Measurements from ENCODE around the gene IL9R.
A peak's percentile ranks its signal among the peaks of the same experiment; 100 is the strongest.
"Not testable (repeated sequence)": the region's sequence is repeated elsewhere in the genome, so short reads cannot be mapped to it uniquely, and the experiment has no call there.

The IL9R gene

DNA sequence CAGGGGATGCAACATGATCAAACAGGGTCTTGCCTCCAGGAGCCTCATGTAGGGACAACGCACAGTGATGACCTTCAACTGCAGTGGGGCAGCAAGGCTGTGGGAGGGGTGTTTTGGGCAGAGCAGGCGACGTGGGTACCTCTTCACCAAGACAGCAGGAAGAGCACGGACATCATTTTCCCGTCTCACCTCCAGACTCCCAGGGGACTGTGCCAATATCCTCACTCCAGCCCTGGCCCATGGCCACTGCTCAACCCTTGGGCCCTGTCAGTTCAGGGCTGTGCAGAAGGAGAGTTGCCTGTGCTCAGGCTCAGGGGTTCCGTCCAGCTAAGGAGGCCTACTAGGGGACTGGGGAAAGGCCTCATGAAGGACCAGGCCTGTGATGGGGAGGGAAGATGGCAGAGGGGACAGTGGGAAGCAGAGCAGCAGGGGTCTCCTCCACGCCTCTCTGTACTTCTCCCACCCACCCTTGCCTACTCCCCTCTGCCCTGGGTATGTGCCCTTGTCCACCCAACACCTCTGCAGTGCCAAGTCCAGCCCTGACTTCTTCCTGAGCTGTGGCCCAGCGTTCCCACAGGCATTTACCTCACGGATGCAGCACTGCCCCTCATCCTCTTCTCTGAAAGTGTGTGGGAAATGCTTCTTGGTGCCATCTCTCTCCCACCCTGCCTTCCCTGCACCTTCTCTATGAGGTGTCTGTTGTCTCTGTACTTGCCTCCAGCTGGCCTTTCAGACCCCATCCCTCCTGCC lies 1.4 kb downstream of the IL9R start:
- DNase-seq (ENCODE audit: low read depth): no peak

GRCh38 chrX:155999751-156000150 lies 2.3 kb downstream of the IL9R start:
- not testable (repeated sequence) for DNase-seq (ENCODE audit: low read depth)

- no peak for DNase-seq (ENCODE audit: low read depth)
Measured at GRCh38 chrX:156000361-156000926, 2.9 kb downstream of the IL9R start.

- DNase-seq (ENCODE audit: low read depth): no peak
Measured at GRCh38 chrX:156001001-156001666, 3.6 kb downstream of the IL9R start.

- no peak for DNase-seq (ENCODE audit: low read depth)
Measured at GRCh38 chrX:156001667-156002021, 4.1 kb downstream of the IL9R start.

DNA sequence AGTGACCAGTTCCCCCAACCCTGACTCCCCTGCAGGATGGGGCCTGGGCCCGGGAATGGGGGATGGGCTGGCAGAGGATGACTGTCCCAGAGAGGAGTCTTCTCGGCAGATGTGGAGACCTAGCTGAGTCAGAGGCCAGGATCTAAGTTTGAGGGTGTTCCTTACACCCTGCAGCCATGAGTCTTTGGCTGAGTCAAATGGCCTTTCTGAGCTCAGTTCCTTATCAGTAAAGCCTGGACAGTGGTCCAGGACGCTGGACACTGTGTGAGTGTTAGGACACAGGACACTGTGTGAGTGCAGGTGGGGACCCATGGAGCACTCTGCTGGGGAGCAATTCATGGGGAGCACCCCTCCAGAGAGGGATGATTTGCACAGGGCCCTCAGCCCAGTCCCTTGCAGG lies 5.0 kb downstream of the IL9R start:
- DNase-seq (ENCODE audit: low read depth): no peak

DNA sequence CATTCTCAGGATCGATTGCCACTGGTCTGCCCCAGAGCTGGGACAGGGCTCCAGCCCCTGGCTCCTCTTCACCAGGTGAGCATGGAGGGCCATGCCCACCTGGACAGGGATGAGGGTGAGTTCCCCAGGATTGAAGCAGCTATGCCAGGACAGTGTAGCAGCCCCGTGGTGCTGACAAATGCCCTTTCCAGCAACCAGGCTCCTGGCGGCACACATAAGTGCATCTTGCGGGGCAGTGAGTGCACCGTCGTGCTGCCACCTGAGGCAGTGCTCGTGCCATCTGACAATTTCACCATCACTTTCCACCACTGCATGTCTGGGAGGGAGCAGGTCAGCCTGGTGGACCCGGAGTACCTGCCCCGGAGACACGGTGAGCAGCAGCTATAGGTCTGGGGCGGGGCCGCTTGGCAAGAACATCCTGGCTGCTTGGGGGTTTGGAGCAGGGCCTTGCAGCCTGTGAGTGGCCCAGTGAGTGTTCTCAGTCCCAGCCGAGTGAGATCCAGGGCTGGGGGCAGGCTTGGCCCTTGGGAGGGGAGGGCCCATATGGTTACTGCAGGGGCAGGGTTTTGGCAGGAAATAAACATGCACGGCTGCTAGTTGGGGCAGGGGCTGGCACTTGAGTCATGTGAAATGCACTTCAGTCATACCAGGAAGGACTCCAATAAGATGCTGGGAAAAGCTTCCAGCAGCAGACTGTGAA lies 6.1 kb downstream of the IL9R start:
- no peak for DNase-seq (ENCODE audit: low read depth)

DNA sequence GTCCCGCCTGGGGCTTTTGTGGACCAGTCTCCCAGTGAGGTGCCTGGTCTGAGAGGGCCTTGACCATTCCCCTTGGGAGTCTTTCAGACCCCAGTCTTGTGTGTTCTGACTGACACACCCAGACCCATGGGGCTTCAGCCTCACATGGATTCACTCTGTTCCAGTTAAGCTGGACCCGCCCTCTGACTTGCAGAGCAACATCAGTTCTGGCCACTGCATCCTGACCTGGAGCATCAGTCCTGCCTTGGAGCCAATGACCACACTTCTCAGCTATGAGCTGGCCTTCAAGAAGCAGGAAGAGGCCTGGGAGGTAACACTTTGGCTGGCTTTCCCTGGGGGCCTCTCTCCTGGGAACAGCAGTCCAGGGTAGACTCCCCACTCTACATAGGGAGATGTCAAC lies 6.8 kb downstream of the IL9R start:
- DNase-seq (ENCODE audit: low read depth): peak; percentile 1

GRCh38 chrX:156004740-156005139 lies 7.2 kb downstream of the IL9R start:
- DNase-seq (ENCODE audit: low read depth): no peak

GRCh38 chrX:156005144-156005543 lies 7.6 kb downstream of the IL9R start:
- no peak for DNase-seq (ENCODE audit: low read depth)

- not testable (repeated sequence) for DNase-seq (ENCODE audit: low read depth)
Measured at GRCh38 chrX:156006468-156006867, 9.0 kb downstream of the IL9R start.

GRCh38 chrX:156008379-156008778 lies 10.9 kb downstream of the IL9R start:
- not testable (repeated sequence) for DNase-seq (ENCODE audit: low read depth)

DNA sequence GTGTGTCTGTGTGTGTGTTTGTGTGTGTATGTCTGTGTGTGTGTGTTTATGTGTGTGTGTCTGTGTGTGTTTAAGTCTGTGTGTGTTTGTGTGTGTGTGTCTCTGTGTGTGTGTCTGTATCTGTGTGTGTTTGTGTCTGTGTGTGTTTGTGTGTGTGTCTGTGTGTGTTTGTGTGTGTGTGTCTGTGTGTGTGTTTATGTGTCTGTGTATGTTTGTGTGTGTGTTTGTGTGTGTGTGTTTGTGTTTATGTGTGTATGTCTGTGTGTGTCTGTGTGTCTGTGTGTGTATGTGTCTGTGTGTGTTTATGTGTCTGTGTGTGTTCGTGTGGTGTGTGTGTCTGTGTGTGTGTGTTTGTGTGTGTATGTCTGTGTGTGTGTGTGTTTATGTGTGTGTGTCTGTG lies 11.4 kb downstream of the IL9R start:
- no peak for DNase-seq (ENCODE audit: low read depth)

DNA sequence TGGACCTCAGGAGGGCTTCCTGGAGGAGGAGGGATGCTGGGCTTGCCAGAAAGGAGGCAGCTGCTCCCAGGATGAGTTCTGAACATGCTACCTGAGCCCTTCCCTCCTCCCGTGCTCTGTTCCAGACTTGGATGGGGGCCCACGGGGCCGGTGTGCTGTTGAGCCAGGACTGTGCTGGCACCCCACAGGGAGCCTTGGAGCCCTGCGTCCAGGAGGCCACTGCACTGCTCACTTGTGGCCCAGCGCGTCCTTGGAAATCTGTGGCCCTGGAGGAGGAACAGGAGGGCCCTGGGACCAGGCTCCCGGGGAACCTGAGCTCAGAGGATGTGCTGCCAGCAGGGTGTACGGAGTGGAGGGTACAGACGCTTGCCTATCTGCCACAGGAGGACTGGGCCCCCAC lies 12.2 kb downstream of the IL9R start:
- DNase-seq (ENCODE audit: low read depth): not testable (repeated sequence)

DNA sequence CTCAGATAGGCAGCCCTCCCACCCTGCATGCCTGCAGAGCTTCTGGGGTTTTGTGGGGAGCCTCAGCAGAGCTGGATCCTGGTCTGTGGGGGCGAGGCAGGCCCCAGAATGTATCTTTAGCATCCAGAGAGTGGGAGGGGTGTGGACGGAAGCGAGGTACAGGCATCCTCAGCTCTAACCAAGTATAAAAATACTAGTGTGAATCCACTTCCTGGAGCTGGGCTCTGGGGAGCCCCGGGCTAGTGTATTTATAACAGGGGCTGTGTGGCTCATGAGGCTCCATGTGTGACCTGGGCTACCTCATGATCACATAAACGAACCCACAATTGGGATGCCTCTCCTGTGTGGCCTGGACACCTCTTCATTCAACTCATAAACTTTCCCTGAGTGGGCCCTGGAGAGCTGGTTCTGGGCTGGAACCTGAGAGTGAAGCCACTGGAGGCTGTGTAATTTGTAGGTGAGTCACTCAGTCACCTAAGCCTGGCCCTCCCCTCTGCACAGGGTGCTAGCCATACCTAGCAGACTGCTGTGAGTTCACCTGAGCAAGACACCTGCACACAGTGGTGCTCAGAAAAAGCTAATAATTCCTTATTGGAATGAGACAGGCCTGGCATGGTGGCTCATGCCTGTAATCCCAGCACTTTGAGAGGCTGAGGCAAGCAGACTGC lies 15.9 kb downstream of the IL9R start:
- not testable (repeated sequence) for DNase-seq (ENCODE audit: low read depth)

GRCh38 chrX:156019846-156020245 lies 22.4 kb downstream of the IL9R start:
- not testable (repeated sequence) for DNase-seq (ENCODE audit: low read depth)

DNA sequence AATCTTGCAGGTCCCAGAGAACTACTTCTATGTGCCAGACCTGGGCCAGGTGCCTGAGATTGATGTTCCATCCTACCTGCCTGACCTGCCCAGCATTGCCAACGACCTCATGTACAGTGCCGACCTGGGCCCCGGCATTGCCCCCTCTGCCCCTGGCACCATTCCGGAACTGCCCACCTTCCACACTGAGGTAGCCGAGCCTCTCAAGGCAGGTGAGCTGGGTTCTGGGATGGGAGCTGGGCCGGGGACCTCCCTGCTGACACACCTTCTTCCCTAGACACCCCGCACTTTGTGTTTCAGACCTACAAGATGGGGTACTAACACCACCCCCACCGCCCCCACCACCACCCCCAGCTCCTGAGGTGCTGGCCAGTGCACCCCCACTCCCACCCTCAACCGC lies 25.5 kb downstream of the IL9R start:
- DNase-seq (ENCODE audit: low read depth): not testable (repeated sequence)

DNA sequence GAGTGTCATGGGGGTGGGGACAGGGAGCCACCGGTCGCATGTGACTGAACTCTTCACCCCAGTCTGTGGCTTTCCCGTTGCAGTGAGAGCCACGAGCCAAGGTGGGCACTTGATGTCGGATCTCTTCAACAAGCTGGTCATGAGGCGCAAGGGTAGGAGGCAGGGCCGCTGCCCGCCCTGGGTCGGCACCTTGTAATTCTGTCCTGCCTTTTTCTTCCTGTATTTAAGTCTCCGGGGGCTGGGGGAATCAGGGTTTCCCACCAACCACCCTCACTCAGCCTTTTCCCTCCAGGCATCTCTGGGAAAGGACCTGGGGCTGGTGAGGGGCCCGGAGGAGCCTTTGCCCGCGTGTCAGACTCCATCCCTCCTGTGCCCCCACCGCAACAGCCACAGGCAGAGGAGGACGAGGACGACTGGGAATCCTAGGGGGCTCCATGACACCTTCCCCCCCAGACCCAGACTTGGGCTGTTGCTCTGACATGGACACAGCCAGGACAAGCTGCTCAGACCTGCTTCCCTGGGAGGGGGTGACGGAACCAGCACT lies 27.5 kb downstream of the IL9R start:
- DNase-seq (ENCODE audit: low read depth): not testable (repeated sequence)

- not testable (repeated sequence) for DNase-seq (ENCODE audit: low read depth)
Measured at GRCh38 chrX:156028653-156029237, 31.2 kb downstream of the IL9R start.

- DNase-seq (ENCODE audit: low read depth): not testable (repeated sequence)
Measured at GRCh38 chrX:156029296-156029695, 31.8 kb downstream of the IL9R start.

DNA sequence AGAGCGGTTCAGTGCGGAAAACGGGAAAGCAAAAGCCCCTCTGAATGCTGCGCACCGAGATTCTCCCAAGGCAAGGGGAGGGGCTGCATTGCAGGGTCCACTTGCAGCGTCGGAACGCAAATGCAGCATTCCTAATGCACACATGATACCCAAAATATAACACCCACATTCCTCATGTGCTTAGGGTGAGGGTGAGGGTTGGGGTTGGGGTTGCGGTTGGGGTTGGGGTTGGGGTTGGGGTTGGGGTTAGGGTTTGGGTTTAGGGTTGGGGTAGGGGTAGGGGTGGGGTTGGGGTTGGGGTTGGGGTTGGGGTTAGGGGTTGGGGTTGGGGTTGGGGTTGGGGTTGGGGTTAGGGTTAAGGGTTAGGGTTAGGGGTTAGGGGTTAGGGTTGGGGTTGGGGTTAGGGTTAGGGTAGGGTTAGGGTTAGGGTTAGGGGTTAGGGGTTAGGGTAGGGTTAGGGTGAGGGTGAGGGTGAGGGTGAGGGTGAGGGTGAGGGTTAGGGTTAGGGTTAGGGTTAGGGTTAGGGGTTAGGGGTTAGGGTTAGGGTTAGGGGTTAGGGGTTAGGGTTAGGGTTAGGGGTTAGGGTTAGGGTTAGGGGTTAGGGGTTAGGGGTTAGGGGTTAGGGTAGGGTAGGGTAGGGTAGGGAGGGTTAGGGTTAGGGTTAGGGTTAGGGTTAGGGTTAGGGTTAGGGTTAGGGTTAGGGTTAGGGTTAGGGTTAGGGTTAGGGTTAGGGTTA lies 32.4 kb downstream of the IL9R start:
- peak; percentile 2 for DNase-seq (ENCODE audit: low read depth)
